NCI-H2029 treated with DMSO at 0.1 percent for 48 hours (cell line): ENCODE results near the gene UVRAG.

Source experiments
- DNase-seq: peaks from one replicate; lab custom pipeline; 2025; lab: John Stamatoyannopoulos, UW

Gene UVRAG

DNA sequence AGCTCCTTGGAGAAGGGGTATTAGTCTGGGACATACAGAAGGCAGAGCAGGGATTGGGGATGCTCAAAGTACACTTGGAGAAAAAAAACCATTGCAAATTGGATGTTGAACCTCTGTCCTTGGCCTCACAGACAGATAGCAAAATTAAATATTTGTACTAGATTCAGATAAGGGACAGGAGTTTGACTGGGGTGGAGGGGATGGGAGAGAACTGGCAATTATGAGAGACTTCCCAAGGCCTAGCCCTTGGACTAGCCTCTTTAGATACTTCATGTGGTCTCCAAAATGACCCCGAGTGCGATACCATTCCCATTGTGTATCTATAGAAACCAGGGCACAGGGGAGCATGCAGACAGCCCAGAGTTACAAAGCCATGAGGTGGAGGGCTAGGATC lies 30.9 kb upstream of the UVRAG start:
- no peak for DNase-seq

DNA sequence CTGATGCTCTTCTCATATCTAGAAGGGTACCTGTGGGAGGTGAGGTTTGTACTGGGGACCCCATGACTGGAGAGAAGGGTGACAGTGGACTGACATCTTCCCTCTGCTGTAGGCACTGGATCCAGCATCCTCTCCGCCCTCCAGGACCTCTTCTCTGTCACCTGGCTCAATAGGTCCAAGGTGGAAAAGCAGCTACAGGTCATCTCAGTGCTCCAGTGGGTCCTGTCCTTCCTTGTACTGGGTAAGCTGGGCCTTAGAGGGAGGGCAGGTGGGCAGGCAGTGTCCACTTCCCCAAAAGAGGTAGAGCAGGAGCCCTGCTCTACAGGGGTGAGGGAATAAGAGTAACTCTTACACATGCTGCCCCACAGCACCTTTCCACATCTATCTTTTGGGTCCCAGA lies 30.5 kb upstream of the UVRAG start:
- no peak for DNase-seq

DNA sequence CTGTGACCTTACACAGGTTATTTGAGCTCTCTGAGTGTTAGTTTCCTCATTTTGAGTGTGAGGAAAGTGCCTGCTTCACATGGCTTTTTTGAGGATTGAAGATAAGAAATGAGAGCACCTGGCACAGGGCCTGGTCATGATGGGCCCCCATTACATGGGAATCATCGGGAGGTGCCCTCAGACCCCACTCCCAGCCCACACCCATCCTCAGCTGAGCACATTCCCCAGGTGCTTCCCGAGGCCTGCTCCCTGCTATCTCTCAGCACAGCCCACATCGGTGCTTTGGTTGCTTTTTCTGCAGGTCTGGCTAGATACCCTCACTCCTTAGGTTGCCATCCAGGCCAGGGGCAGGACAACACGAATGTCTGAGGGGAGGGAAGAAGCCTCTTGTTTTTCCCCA lies 29.8 kb upstream of the UVRAG start:
- no peak for DNase-seq

DNA sequence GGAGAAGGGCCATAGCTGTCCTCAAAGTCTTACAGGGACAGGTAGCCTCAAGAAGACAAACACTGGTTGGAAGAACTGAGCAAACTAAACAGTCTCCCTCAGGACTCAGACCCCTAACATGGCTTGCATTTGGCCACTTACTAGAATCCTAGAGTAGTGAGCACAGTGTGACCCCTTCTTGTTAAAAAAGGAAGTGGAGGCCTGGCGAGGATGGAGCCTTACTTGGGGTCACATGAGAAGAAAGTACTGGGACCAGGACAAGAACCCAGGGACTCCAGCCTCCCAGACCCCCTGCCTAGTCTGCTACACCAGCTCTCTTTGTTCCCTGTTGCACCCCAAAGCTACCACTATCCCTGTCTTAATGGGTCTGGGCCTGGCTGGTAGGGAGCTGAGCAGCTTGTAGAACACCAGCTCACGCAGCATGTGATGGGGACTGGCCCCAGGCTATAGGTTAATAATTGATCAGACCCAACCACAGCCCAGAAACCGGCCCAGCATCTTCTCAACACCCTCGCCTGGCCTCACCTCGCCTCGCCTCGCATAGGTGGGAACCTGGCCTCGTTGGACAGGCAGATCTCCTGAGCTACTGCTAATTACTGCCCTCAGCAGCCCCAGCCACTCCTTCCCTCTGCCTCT lies 28.8 kb upstream of the UVRAG start:
- no peak for DNase-seq

DNA sequence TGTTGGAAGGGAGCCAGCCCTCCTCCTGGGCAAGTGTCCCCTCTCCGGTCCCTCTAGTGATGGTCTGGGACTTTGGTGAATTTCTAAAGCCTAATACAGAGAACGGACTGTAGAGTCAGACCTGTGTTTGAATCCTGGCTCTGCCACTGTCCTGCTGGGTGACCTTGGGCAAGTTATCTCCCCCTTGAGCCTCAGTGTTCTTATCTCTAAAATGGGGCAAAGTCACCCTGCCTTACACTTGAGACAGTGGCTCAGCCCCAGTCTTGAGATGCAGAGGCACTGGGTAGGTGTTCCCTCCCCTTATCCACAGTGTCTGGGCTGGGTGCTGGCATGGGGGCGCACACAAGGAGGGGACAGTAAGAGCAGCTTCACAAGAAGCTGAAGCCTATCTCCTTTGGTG lies 25.5 kb upstream of the UVRAG start:
- DNase-seq = no peak

DNA sequence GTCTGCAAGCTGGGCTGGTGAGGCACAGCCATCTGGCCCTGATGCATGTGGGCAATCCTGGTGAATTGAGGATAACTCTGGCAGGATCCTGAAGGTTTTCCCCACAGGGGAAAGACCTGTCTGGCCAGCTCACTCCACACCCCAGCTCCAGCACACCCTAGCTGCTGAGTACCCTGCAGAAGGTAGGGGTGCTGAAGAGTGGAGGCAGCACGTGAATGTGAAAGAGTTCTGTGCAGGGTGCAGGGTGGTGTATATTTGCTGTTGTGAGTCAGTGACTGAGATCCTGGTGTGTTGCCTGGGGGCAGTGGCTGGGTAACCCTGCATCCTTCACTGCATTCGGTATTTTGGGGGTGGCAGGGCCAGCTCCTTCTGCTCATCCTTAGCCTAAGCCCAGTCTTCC lies 24.0 kb upstream of the UVRAG start:
- DNase-seq = no peak

DNA sequence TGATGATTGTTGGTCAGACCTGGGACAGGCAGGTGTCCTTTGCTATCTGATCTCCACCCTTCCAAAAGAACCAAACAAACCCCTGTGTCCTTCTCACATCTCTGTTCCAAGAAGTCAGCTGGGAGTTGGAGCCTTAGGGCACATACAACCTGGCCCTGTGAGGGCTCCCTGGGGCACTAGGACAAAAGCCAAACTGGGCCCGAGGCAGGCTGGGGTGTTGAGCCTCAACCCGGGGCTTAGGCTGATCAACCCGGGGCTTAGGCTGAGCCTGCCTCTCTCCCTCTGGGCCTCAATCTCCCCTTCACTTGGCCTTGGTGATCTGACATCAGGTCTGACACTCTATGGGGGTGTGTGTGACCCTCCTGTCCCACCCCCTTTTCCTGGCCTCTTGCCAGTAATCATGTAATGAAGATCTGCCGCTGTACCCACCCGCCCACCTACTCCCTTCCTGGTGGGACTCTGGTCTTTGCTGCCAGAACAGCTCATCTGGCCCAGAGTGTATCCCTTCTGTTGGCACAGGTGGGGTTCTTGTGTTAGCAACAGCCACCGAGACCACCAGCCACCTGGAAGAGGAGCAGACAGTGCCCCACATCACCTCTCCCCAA lies 22.8 kb upstream of the UVRAG start:
- DNase-seq = no peak

DNA sequence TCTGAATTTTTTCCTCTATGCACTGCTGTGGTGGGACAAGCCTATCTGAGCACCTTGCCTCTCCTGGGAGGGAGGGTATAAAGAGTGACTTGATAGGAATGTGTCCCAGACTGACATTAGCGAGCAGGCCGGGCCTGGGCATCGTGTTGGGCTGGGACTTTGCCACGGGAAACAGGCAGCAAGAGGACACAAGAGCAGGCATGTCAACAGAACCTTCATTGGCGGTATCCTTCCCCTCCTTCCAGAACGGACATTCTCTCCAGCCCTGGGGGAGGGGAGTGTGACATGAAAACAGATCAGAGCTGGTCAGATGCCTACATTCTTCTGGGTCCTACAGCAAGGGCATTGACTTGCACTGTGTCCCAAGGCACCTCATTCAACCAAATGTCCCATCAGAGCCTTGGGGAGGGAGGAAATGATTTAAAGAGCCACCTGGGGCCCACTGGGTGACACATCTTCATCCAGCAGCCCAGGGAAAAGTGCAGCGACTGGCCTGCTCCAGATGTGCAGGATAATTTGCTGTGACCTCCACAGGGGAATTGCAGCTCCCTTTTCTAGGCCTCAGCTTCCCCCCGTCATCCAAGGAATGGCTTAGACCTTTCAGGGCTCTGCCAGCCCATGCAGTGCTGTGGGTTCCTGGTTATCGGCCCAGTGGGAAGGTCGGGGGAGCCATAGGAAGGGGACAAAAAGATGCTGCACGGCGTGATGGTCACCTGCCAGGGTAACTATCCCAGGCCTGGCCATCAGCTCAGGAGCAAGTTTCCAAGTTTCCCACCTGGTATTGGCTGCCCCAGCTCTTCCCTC lies 21.8 kb upstream of the UVRAG start:
- no peak for DNase-seq

DNA sequence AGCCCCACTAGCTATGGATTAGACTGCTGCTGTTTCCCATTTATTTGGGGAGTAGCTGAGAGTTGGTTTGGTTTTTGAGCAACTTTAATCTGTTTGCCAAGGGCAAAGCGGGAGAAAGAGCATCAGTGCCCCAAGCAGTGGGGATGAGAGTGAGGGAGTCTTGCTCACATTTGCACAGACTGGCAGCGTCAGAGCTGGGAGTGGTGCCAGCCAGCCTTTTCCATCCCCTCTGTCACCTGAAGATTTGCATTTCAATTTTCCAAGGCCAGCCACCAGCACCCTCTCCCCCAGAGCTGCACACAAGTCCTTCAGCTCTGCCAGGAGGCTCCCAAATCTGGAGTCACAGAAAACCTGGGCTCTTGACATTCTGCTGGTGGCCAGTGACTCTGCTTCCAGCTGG lies 21.0 kb upstream of the UVRAG start:
- no peak for DNase-seq

DNA sequence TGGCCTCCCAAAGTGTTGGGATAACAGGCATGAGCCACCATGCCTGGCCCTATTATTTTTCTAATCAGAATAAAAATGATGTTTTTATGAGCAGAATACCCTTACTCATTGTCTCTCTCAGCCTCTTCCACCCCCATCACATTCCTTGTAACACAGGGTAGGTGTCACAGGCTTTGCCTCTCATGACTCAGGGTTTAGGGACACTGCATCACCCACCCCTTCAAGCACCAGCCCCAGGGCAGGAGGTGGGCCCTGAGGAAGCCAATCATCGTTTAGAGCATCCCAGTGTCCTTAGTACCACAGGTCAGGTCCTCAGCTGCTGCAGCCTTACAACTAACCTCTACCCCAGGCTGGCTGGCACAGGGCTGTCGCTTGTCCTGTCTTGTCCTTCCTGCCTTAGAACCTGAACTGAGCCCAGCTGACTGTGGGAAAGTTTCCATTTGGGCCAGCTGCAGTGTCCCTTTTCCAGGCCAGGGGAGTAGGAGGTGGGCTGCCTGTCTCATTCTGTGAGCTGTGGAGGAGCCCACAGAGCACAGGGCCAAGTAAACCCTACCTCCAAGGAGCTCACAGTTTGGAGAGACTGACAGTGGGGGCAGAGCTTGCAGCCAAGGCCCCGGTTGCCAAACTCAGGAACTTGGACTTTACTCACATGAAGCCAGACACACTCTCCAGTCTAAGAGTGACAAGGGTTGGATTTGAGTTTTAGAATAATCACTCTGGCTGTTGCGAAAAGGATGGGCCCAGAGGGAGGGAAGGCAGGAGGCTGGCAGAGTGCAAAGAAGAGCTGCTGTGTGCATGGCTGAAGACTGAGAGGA lies 19.5 kb upstream of the UVRAG start:
- no peak for DNase-seq

DNA sequence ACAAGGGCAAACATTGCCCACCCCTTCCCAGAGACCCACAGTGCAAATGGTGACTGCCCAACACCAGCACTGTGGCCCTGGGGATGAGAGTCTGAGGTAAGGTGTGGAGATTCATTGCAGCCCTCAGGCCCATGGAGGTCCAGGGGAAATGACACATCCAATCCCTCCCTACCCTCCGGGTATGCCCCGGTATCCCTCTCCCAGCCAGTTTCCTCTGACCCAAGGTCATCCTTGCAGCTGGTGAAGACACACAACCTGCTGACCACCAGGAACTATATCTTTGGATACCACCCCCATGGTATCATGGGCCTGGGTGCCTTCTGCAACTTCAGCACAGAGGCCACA lies 18.9 kb upstream of the UVRAG start:
- no peak for DNase-seq

DNA sequence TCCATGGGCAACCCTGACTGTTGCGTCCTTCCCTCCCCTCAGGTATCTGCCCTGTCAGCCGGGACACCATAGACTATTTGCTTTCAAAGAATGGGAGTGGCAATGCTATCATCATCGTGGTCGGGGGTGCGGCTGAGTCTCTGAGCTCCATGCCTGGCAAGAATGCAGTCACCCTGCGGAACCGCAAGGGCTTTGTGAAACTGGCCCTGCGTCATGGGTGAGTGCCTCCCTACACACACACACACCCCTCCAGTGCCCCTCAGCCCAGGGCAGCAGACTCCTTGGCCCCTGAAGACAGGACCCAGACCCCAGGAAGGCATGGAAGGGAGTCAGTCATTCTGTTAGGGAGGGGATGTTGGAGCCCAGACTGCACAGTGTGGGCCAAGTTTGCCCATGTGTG lies 17.9 kb upstream of the UVRAG start:
- no peak for DNase-seq

DNA sequence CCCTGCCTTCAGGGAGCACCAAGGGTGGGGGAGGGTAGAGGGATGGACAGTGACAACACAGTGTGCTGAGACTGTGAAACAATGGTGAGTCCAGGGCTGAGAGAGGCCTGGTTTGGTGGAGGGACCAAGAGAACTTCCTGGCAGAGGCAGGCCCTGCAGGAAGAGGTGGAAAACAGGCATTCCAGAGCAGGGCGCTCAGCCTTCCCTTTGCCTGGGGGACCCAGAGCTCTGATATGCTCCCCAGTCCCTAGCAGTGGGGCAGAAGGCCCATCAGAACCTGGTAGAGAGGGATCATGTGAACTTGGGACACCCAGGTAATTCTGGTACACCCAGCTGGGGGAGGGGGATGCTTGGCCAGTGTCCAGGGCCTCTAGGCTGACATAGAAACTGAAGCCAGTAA lies 17.2 kb upstream of the UVRAG start:
- no peak for DNase-seq

DNA sequence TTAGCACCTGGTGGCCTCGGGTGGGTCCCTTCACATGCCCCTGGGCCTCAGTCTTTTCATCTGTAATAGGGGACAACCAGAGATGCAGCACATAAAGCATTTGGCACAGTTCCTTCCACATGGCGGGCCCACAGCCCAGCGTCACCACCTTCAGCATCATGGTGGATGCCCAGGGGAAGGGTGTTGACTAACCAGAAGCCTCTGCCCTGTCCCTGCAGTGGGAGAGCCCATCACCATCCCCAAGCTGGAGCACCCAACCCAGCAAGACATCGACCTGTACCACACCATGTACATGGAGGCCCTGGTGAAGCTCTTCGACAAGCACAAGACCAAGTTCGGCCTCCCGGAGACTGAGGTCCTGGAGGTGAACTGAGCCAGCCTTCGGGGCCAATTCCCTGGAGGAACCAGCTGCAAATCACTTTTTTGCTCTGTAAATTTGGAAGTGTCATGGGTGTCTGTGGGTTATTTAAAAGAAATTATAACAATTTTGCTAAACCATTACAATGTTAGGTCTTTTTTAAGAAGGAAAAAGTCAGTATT lies 14.8 kb upstream of the UVRAG start:
- DNase-seq = no peak

DNA sequence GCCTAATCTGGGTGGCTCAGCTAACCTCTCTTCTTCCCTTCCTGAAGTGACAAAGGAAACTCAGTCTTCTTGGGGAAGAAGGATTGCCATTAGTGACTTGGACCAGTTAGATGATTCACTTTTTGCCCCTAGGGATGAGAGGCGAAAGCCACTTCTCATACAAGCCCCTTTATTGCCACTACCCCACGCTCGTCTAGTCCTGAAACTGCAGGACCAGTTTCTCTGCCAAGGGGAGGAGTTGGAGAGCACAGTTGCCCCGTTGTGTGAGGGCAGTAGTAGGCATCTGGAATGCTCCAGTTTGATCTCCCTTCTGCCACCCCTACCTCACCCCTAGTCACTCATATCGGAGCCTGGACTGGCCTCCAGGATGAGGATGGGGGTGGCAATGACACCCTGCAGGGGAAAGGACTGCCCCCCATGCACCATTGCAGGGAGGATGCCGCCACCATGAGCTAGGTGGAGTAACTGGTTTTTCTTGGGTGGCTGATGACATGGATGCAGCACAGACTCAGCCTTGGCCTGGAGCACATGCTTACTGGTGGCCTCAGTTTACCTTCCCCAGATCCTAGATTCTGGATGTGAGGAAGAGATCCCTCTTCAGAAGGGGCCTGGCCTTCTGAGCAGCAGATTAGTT lies 14.2 kb upstream of the UVRAG start:
- no peak for DNase-seq

DNA sequence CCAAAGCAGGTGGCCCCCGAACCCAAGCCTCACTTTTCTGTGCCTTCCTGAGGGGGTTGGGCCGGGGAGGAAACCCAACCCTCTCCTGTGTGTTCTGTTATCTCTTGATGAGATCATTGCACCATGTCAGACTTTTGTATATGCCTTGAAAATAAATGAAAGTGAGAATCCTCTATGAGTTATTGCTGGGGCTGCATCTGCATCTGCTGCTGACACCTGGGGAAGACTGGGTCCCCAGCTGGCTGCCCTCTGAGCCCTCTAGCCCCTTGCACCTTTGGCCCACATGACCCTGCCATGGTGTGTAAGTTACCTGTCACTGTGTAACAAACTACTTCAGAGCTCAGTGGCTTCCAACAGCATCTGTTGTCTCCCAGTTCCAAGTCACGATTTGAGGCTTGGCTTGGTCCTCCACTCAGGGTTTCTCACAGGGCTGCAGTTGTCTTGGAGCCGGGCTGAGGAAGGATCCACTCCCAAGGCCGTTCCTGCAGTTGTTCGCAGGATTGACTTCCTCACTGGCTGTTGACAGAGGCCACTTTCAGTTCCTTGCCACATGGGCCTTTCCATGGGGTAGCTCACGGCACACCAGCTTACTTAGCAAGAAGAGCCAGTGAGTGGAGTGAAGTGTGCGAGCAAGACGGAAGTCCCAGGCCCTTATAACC lies 13.5 kb upstream of the UVRAG start:
- DNase-seq = no peak

DNA sequence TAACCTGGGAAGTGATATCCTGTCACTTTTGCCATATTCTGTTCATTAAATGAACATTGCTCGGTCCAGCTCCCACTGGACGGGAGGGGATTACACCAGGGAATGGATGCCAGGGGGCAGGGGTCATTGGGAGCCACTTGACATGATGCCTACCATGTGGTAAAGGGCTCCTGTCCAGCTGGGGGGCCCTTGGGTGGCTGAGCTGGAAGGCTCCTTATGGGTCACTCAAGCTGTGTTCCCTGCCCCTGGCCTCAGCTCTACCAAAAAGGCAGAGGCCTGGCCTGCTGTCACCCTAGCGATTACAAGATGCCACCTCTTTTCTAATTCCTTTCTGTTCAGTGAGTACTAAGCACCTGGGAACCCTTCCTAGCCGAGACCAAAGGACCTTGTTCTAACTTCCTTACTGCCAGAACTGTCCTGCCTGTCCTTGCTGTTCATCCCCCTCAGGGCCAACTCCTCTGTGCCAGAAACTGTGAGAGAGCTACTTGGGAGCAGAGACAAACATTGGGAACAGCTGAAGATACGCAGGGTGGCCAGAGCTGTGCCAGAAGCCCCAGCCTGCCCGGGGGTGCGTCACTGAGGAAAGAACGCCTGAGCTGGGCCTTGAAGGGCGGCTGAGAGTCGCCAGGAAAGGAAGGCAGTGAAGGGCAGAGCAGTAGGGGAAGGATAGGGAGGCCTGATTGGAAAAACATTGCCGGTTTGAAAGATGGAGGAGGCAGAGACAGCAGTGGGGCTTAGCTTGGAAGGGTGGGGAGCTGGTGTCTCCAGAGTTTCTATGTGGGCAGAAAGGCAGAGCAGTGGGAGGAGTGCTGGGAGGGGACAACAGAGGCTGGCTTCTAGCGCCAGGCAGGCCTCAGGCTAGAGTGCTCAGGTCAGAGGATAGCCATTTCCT lies 12.7 kb upstream of the UVRAG start:
- DNase-seq = no peak

DNA sequence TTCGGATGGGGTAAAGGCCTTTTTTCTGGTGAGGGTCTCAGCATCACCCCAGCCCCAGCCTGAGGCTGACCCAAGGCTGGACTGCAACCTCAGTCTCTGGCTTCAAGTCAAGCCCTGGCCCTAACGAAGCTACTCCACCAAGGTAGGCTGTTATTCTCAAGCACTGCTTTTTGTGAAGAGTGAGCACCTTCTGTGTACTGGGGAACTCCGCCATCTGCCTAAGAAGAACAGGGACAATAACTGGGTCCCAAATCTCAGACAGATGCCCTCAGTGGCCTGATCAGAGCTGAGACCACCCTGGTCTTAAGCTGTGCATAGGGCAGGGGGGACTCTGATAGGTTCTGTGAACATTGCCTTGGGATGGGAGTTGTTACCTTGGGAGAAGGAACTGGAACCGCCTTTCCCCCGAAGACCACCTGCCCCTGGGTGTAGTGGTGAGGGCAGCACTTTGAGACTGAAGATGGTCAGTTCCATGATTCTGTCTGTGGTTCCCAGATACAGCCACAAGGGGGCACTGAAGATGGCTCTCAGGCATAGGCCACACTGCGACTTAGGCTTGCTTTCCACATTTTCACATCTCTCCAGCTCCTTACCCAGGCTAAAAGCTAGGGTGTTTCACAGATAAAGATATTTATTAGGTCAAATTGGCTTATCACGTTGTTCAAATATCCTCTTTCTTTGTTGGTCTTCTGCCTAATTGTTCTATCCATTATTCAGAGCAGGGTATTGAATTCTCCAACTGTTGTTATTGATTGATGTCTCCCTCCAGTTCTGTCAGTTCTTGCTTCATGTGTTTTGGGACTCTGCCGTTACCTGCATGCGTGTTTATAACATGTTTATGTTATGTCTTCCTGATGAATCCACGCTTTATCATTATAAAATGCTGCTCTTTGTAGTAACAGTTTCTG lies 11.8 kb upstream of the UVRAG start:
- no peak for DNase-seq

DNA sequence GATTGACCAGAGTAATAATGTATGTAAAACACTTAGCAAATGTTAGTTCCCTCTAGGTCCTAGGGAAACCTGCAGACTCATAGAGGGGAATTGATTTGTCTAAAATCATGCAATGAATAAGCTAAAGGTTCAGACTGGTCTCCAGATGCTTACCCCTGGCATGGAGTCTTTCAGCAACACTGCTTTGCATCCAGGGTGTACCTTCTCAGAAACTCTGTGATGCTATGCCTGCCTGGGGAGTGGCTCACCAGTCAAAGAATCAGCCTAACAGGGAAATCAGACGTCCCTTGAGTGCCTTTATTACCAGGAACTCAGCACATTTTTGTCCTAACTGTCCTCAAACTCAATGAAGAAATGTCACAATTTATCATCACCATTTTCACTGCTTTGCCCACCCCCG lies 5.9 kb upstream of the UVRAG start:
- DNase-seq = no peak
